CD4-positive, alpha-beta T cell treated with Interleukin-17A for 4 hours (primary cell): ENCODE data around the gene PFKP.

Source experiments
- DNase-seq: peaks from one replicate; pipeline ENCODE4 v3.0.0-alpha.2; 2020; ENCODE audit warnings: mixed read lengths

Gene PFKP

GRCh38 chr10:3071405-3072198, 4.3 kb downstream of the PFKP start:
- DNase-seq = peak; percentile 52

- no peak for DNase-seq
These were observed 5.5 kb downstream of the PFKP start for GRCh38 chr10:3072641-3073360.

GRCh38 chr10:3074145-3074665, 6.9 kb downstream of the PFKP start:
- no peak for DNase-seq

GRCh38 chr10:3074985-3075600, 7.7 kb downstream of the PFKP start:
- DNase-seq = no peak

- no peak for DNase-seq
These were observed 8.8 kb downstream of the PFKP start for GRCh38 chr10:3076138-3076537.

- DNase-seq = no peak
These were observed 10.2 kb downstream of the PFKP start for GRCh38 chr10:3077509-3077908.

GRCh38 chr10:3077940-3078630, 10.7 kb downstream of the PFKP start:
- DNase-seq = no peak

- DNase-seq = no peak
These were observed 14.1 kb downstream of the PFKP start for GRCh38 chr10:3081383-3081981.

GRCh38 chr10:3082290-3082689, 14.9 kb downstream of the PFKP start:
- DNase-seq = no peak

- DNase-seq = no peak
These were observed 18.6 kb downstream of the PFKP start for GRCh38 chr10:3085785-3086567.

GRCh38 chr10:3090388-3090787, 23.0 kb downstream of the PFKP start:
- no peak for DNase-seq

- peak; percentile 21 for DNase-seq
These were observed 23.8 kb downstream of the PFKP start for GRCh38 chr10:3090914-3091787.

- DNase-seq = no peak
These were observed 24.6 kb downstream of the PFKP start for GRCh38 chr10:3091921-3092320.

- DNase-seq = no peak
These were observed 26.6 kb downstream of the PFKP start for GRCh38 chr10:3093996-3094395.

- DNase-seq = no peak
These were observed 27.3 kb downstream of the PFKP start for GRCh38 chr10:3094609-3095036.

- peak; percentile 51 for DNase-seq
These were observed 28.2 kb downstream of the PFKP start for GRCh38 chr10:3095373-3096139.

GRCh38 chr10:3096149-3096548, 28.8 kb downstream of the PFKP start:
- DNase-seq = no peak

GRCh38 chr10:3097160-3097559, 29.8 kb downstream of the PFKP start:
- no peak for DNase-seq

- DNase-seq = no peak
These were observed 31.3 kb downstream of the PFKP start for GRCh38 chr10:3098689-3099088.
